ENCODE results near the gene PODN. TPM values are rescaled to one million over a fixed set of nuclear protein-coding genes. Genes with fewer than 3 reads are reported as not detected.

The PODN gene
- total and polyA plus RNA-seq, 2 donors (not counting 3 experiments of a cell fraction or from before 2014, with no cell fraction given), result 1.3 to 1.5 TPM

DNA sequence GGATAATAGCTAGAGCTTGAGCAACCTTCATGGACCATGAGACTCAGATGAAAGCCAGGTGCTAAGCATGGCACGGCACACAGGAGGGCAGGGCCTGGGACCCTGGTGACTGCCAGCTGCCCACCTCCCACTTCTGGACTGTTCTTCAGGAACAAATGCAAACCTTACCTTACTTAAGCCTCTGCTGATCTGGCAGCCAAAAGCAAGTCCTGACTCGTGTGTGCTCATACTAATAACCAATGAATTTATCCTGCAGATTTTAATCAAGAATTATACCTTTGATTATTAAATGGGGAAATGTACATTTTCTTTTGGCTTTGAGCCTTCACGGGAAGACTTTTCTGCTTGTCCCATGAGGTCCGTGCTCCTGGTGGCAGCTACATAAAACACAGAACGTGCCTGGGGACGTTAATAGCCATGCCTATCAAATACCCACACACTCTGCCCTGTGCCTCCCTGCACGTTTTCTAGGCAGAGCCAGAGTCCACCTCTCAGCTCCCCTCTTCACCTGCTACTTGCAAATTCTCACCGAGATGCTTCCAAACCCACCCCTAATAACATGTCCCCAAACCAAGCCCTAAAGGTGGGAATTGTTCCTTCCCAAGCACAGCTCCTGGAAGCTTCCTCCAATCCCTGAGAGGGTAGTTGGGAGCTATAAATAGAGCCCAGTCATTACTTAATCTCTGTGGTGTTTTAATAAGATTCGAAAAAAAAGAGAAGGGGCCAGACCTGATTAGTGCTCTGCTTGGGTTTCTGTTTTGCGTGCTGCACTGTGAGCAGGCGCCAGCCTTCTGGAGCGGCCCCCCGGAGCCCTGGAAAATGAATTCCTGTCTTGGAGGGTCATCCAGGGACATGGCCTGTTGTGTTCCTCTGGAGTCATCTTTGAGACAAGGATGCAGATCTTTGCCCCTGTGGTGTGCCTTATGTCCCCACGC is 46.9 kb downstream of the PODN start:
- TF ChIP-seq POLR2A (IDR thresholded peaks at IDR 0.05; ENCODE audit: low read depth, low read length), result no peak
- no peak for TF ChIP-seq POLR2AphosphoS5 (IDR thresholded peaks at IDR 0.05; ENCODE audit: insufficient read depth, low read depth, low read length)
- no peak for TF ChIP-seq GATA2 (IDR thresholded peaks at IDR 0.05; ENCODE audit: insufficient read depth, insufficient read length, low read depth, low read length)
- TF ChIP-seq, protein P1, sequence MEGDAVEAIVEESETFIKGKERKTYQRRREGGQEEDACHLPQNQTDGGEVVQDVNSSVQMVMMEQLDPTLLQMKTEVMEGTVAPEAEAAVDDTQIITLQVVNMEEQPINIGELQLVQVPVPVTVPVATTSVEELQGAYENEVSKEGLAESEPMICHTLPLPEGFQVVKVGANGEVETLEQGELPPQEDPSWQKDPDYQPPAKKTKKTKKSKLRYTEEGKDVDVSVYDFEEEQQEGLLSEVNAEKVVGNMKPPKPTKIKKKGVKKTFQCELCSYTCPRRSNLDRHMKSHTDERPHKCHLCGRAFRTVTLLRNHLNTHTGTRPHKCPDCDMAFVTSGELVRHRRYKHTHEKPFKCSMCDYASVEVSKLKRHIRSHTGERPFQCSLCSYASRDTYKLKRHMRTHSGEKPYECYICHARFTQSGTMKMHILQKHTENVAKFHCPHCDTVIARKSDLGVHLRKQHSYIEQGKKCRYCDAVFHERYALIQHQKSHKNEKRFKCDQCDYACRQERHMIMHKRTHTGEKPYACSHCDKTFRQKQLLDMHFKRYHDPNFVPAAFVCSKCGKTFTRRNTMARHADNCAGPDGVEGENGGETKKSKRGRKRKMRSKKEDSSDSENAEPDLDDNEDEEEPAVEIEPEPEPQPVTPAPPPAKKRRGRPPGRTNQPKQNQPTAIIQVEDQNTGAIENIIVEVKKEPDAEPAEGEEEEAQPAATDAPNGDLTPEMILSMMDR (IDR thresholded peaks at IDR 0.05; ENCODE audit: extremely low read depth in 1 of 2, insufficient read depth in 1 of 2, low read depth in 1 of 2, low read length in 2 of 2), result no peak
- no peak for TF ChIP-seq MYC (IDR thresholded peaks at IDR 0.05; ENCODE audit: low read depth, low read length)
- TF ChIP-seq FOS (IDR thresholded peaks at IDR 0.05; ENCODE audit: borderline replicate concordance, insufficient read depth, low read length), result no peak
- no peak for TF ChIP-seq JUN (IDR thresholded peaks at IDR 0.05; ENCODE audit: borderline replicate concordance, insufficient read depth, insufficient read length, low read depth)
- TF ChIP-seq, protein P2, sequence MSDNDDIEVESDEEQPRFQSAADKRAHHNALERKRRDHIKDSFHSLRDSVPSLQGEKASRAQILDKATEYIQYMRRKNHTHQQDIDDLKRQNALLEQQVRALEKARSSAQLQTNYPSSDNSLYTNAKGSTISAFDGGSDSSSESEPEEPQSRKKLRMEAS (IDR thresholded peaks at IDR 0.05; ENCODE audit: insufficient read depth, insufficient read length), result no peak
- TF ChIP-seq EZH2 (IDR thresholded peaks at IDR 0.05; ENCODE audit: borderline replicate concordance, low read depth, low read length, severe bottlenecking), result no peak
- Histone ChIP-seq H3K27ac (ENCODE audit: insufficient read depth, low read depth, low read length) (no peak overlapping the region), H3K9me3 (replicated peaks; ENCODE audit: control insufficient read depth, insufficient read depth, low read length) (no peaks in the 10 kb centered on the region), H2AFZ (ENCODE audit: low read depth, low read length) (no peak overlapping the region), H3K4me1 (ENCODE audit: control insufficient read depth, extremely low read depth, insufficient read depth, low read length) (no peaks in the 10 kb centered on the region), H3K27me3 (ENCODE audit: control insufficient read depth in 2 of 2, insufficient read depth in 2 of 2, low read length in 2 of 2) (no peaks in the 10 kb centered on the region), H3K4me3 (replicated peaks in 1 of 3; ENCODE audit: insufficient read depth in 1 of 3, low read depth in 1 of 3, low read length in 3 of 3) (no peak overlapping the region), H3K4me2 (ENCODE audit: insufficient read depth, low read length) (no peak overlapping the region), H4K20me1 (replicated peaks; ENCODE audit: control insufficient read depth, extremely low read depth, insufficient read depth, low read length) (no peaks in the 10 kb centered on the region), H3K36me3 (ENCODE audit: control insufficient read depth in 2 of 2, extremely low read depth in 1 of 2, insufficient read depth in 2 of 2, low read length in 2 of 2) (no peaks in the 10 kb centered on the region), H3K9me1 (replicated peaks; ENCODE audit: control insufficient read depth, extremely low read depth, insufficient read depth, low read length) (no peaks in the 10 kb centered on the region), H3K79me2 (ENCODE audit: control insufficient read depth, insufficient read depth, low read length) (no peaks in the 10 kb centered on the region), H3K9ac (replicated peaks; ENCODE audit: extremely low read depth, insufficient read depth, low read length) (no peak overlapping the region)
- no peak for FAIRE-seq
- CTCF ChIA-PET, result interaction anchor here (3.0 kb wide), 1 partner anchor 16 kb away, joined by 11 read pairs; no protein-coding TSS in a partner anchor
- BruUV-seq (replicated peaks), result no TSS peak
- POLR2A ChIA-PET, result no interaction called here
- dilution Hi-C loops (cut with MboI; ENCODE audit: extremely low pct_ligation_motif_present, low sequenced_read_pairs) (no loop called here), intact Hi-C loops (cut with micrococcal nuclease) (no loop called here)
- DNase-seq (ENCODE audit: low read depth, low spot score), result no peak
